Measurements from ENCODE around the gene TMEM60. TPM values are rescaled to one million over a fixed set of nuclear protein-coding genes. Genes with fewer than 3 reads are reported as not detected.

The TMEM60 gene
- total RNA-seq, 1 donor from 2014 or later, result 7.4 TPM

GRCh38 chr7:77766801-77767605 lies 31.2 kb downstream of the TMEM60 start:
- no peak for FAIRE-seq
- H3K36me3 ChIP-seq (ENCODE audit: control insufficient read depth, insufficient read depth, low read length), result no peaks in the 10 kb centered on the region
- no peak overlapping the region for H3K4me3 ChIP-seq (ENCODE audit: low read depth, low read length)

GRCh38 chr7:77765906-77766800 lies 32.1 kb downstream of the TMEM60 start:
- Histone ChIP-seq H3K4me3 (ENCODE audit: low read depth, low read length) (no peak overlapping the region), H3K36me3 (ENCODE audit: control insufficient read depth, insufficient read depth, low read length) (no peaks in the 10 kb centered on the region), H3K27me3 (ENCODE audit: control insufficient read depth, insufficient read depth, low read length) (no peaks in the 10 kb centered on the region)
- TF ChIP-seq CTCF (IDR thresholded peaks at IDR 0.05; ENCODE audit: insufficient read depth, low read length, severe bottlenecking), result no peak
- FAIRE-seq (no peak), DNase-seq (ENCODE audit: low read depth) (peak; percentile 19)

More at GRCh38 chr7:77766801-77767605, 31.2 kb downstream of the TMEM60 start:
- H3K27me3 ChIP-seq (ENCODE audit: control insufficient read depth, insufficient read depth, low read length), result no peaks in the 10 kb centered on the region
- no peak for TF ChIP-seq CTCF (IDR thresholded peaks at IDR 0.05; ENCODE audit: insufficient read depth, low read length, severe bottlenecking)
- no peak for DNase-seq (ENCODE audit: low read depth)

GRCh38 chr7:77765481-77765880 lies 32.8 kb downstream of the TMEM60 start:
- Histone ChIP-seq H3K36me3 (ENCODE audit: control insufficient read depth, insufficient read depth, low read length) (no peaks in the 10 kb centered on the region), H3K27me3 (ENCODE audit: control insufficient read depth, insufficient read depth, low read length) (no peaks in the 10 kb centered on the region), H3K4me3 (ENCODE audit: low read depth, low read length) (no peak overlapping the region)
- TF ChIP-seq CTCF (IDR thresholded peaks at IDR 0.05; ENCODE audit: insufficient read depth, low read length, severe bottlenecking), result no peak
- no peak for DNase-seq (ENCODE audit: low read depth)
- FAIRE-seq, result no peak

- no peaks in the 10 kb centered on the region for H3K36me3 ChIP-seq (ENCODE audit: control insufficient read depth, insufficient read depth, low read length)
- FAIRE-seq, result no peak
- no peaks in the 10 kb centered on the region for H3K27me3 ChIP-seq (ENCODE audit: control insufficient read depth, insufficient read depth, low read length)
- no peak overlapping the region for H3K4me3 ChIP-seq (ENCODE audit: low read depth, low read length)
- no peak for DNase-seq (ENCODE audit: low read depth)
- TF ChIP-seq CTCF (IDR thresholded peaks at IDR 0.05; ENCODE audit: insufficient read depth, low read length, severe bottlenecking), result no peak
These were observed 37.3 kb downstream of the TMEM60 start for GRCh38 chr7:77760809-77761453.

- no peak overlapping the region for H3K4me3 ChIP-seq (ENCODE audit: low read depth, low read length)
- DNase-seq (ENCODE audit: low read depth) (peak; percentile 70), FAIRE-seq (no peak)
- H3K27me3 ChIP-seq (ENCODE audit: control insufficient read depth, insufficient read depth, low read length), result no peaks in the 10 kb centered on the region
- H3K36me3 ChIP-seq (ENCODE audit: control insufficient read depth, insufficient read depth, low read length), result no peaks in the 10 kb centered on the region
- TF ChIP-seq CTCF (IDR thresholded peaks at IDR 0.05; ENCODE audit: insufficient read depth, low read length, severe bottlenecking), result peak; percentile 50
These were observed 38.8 kb downstream of the TMEM60 start for GRCh38 chr7:77759294-77759889.

Measured in bronchial epithelial cell (primary cell).